GM18867 (cell line): ENCODE measurements around the gene KLF2.

Experiments
- ATAC-seq: cut with Tn5 transposase; IDR thresholded peaks from one replicate; pipeline ENCODE4 v1.9.1; 2021; ENCODE audit warnings: mild to moderate bottlenecking, moderate library complexity; ENCODE audit not compliant: unreplicated experiment

Gene KLF2

GRCh38 chr19:16306728-16307402, 17.8 kb upstream of the KLF2 start:
- ATAC-seq, result no peak

GRCh38 chr19:16308081-16308480, 16.5 kb upstream of the KLF2 start:
- ATAC-seq, result no peak

- no peak for ATAC-seq
These were observed 15.0 kb upstream of the KLF2 start for GRCh38 chr19:16309643-16310042.

- no peak for ATAC-seq
These were observed 8.7 kb upstream of the KLF2 start for GRCh38 chr19:16315825-16316505.

- no peak for ATAC-seq
These were observed 8.1 kb upstream of the KLF2 start for GRCh38 chr19:16316506-16316882.

- no peak for ATAC-seq
These were observed 5.1 kb upstream of the KLF2 start for GRCh38 chr19:16319481-16319880.

GRCh38 chr19:16320987-16321386, 3.6 kb upstream of the KLF2 start:
- no peak for ATAC-seq

- peak; percentile 16 for ATAC-seq
These were observed 518 bp downstream of the KLF2 start for GRCh38 chr19:16325161-16325527.

GRCh38 chr19:16325641-16326400, 1.2 kb downstream of the KLF2 start:
- ATAC-seq, result no peak

GRCh38 chr19:16326401-16327168, 2.0 kb downstream of the KLF2 start:
- ATAC-seq, result no peak

- ATAC-seq, result no peak
These were observed 2.5 kb downstream of the KLF2 start for GRCh38 chr19:16327169-16327475.

- ATAC-seq, result no peak
These were observed 2.9 kb downstream of the KLF2 start for GRCh38 chr19:16327501-16327900.

GRCh38 chr19:16327911-16328823, 3.5 kb downstream of the KLF2 start:
- no peak for ATAC-seq

GRCh38 chr19:16328824-16329482, 4.3 kb downstream of the KLF2 start:
- ATAC-seq, result no peak

GRCh38 chr19:16330368-16330801, 5.8 kb downstream of the KLF2 start:
- peak; percentile 57 for ATAC-seq

- ATAC-seq, result no peak
These were observed 6.4 kb downstream of the KLF2 start for GRCh38 chr19:16330806-16331690.

- no peak for ATAC-seq
These were observed 8.5 kb downstream of the KLF2 start for GRCh38 chr19:16333001-16333586.

- ATAC-seq, result no peak
These were observed 9.8 kb downstream of the KLF2 start for GRCh38 chr19:16334411-16334810.
